CD4-positive, alpha-beta T cell (primary cell): Measurements from ENCODE around the gene ZBTB11. TPM values are rescaled to one million over a fixed set of nuclear protein-coding genes. Genes with fewer than 3 reads are reported as not detected.

Experiments
- ATAC-seq: fragments of 200-7000 bp; cut with Tn5 transposase; one replicate; pipeline ENCODE4 v1.10.0; 2022; ENCODE audit warnings: mild to moderate bottlenecking; ENCODE audit not compliant: poor library complexity
- CTCF ChIA-PET: fragments of 350-600 bp; sonication (Branson Sonifier 250); formaldehyde crosslinking; loops from one replicate; lab custom pipeline; 2021; ENCODE audit warnings: antibody characterized with exemption, inconsistent platforms; lab: Charles Lee
- POLR2A ChIA-PET: fragments of 350-600 bp; sonication (Branson Sonifier 250); formaldehyde crosslinking; loops from one replicate; lab custom pipeline; 2021; ENCODE audit warnings: antibody characterized with exemption, inconsistent platforms; lab: Charles Lee
- DNase-seq, 14 experiments: peaks; one replicate each; pipeline ENCODE4 v3.0.0-alpha.2; 2013 to 2020; ENCODE audit warnings: mixed read lengths in 2 of 14
- H3K27ac ChIP-seq, 2 donors: one replicate each; pipeline versions ENCODE4 v1.5.1 to v1.7.0; 2013; ENCODE audit warnings: low read length in 2 of 2, low read depth in 1 of 2, mild to moderate bottlenecking in 1 of 2
- H3K27me3 ChIP-seq, 2 experiments: 1 replicate in 1 of 2; 2 replicates in 1 of 2; pipeline versions ENCODE4 v1.6.1 to v1.7.0; 2013; ENCODE audit warnings: low read length in 2 of 2, control low read depth in 1 of 2, mild to moderate bottlenecking in 1 of 2, moderate library complexity in 1 of 2; ENCODE audit not compliant: insufficient read depth in 2 of 2, control insufficient read depth in 1 of 2
- H3K36me3 ChIP-seq: one replicate; pipeline ENCODE4 v1.6.1; 2013; ENCODE audit warnings: low read length, control low read depth; ENCODE audit not compliant: insufficient read depth
- H3K4me1 ChIP-seq: one replicate; pipeline ENCODE4 v1.6.1; 2013; ENCODE audit warnings: low read length, control low read depth; ENCODE audit not compliant: insufficient read depth
- H3K4me3 ChIP-seq: one replicate; pipeline ENCODE4 v1.5.1; 2013; ENCODE audit warnings: mild to moderate bottlenecking, low read length, moderate library complexity
- H3K9me3 ChIP-seq, 2 experiments: 1 replicate in 1 of 2; 2 replicates in 1 of 2; pipeline versions ENCODE4 v1.6.1 to v1.7.0; 2013; ENCODE audit warnings: low read length in 2 of 2, mild to moderate bottlenecking in 2 of 2, control low read depth in 1 of 2, moderate library complexity in 1 of 2; ENCODE audit not compliant: control insufficient read depth in 1 of 2, insufficient read depth in 1 of 2
- H3K27ac Mint-ChIP-seq: one replicate; pipeline ENCODE4 v1.8.0; 2020; ENCODE audit warnings: mixed read lengths
- H3K27me3 Mint-ChIP-seq: one replicate; pipeline ENCODE4 v1.8.0; 2021; ENCODE audit warnings: mixed read lengths
- H3K36me3 Mint-ChIP-seq: one replicate; pipeline ENCODE4 v1.8.0; 2021; ENCODE audit warnings: low read depth, mixed read lengths
- H3K4me1 Mint-ChIP-seq: one replicate; pipeline ENCODE4 v1.8.0; 2021; ENCODE audit warnings: low read depth, mixed read lengths
- H3K4me3 Mint-ChIP-seq: one replicate; pipeline ENCODE4 v1.8.0; 2020; ENCODE audit warnings: mild to moderate bottlenecking, mixed read lengths
- H3K9me3 Mint-ChIP-seq: one replicate; pipeline ENCODE4 v1.8.0; 2020; ENCODE audit warnings: mixed read lengths
- CTCF ChIP-seq: fragments of 200-600 bp; IDR thresholded peaks from one replicate; pipeline ENCODE4 v1.8.0; 2022; ENCODE audit warnings: antibody characterized with exemption, mild to moderate bottlenecking
- intact Hi-C, 2 experiments: fragments of 100-400 bp; cut with DNase I in 1 of 2; cut with micrococcal nuclease in 1 of 2; formaldehyde crosslinking; loops; one replicate each; pipeline versions ENCODE4 v1.15.1 to v1.9.0; 2023 to 2025; cut with DNase I, micrococcal nuclease
- total RNA-seq, 174 experiments: library from RNA in 2 of 174; stranded (reverse) in 2 of 174; gene quantifications; one replicate each; pipeline ENCODE4 v1.2.3 and lab custom pipeline; 2021 to 2026

The ZBTB11 gene
- total RNA-seq, 2 experiments from 2014 or later = 73.5 to 76.6 TPM

GRCh38 chr3:101725194-101725889, 48.4 kb upstream of the ZBTB11 start:
- TF ChIP-seq CTCF = no peak
- Mint-ChIP-seq H3K4me3 (peak overlapping the region; percentile 97), H3K36me3 (peaks cover 50% of the 10 kb centered on the region), H3K4me1 (peaks cover 42% of the 10 kb centered on the region), H3K27ac (peak overlapping the region; percentile 89), H3K9me3 (no peaks in the 10 kb centered on the region), H3K27me3 (no peaks in the 10 kb centered on the region)
- H3K4me3 ChIP-seq = peak overlapping the region; percentile 99
- ChIA-PET CTCF (interaction anchor here (0.7 to 1.4 kb wide), 3 partner anchors 49 to 84 kb away, joined by 3 to 6 read pairs (median 3); partner anchors contain the start of gene ZBTB11), POLR2A (interaction anchor here (0.5 to 2.8 kb wide), 20 partner anchors 7 to 212 kb away, joined by 3 to 51 read pairs (median 6); partner anchors contain the start of genes NFKBIZ, NXPE3, PCNP and RPL24)
- peaks cover 41% of the 10 kb centered on the region for H3K4me1 ChIP-seq
- H3K27ac ChIP-seq = peak overlapping the region; percentile 75 to 81
- DNase-seq (peak in 13 of 14 experiments; percentile 8 to 55 (median 23)), ATAC-seq (peak; percentile 11)
- no peaks in the 10 kb centered on the region for H3K9me3 ChIP-seq
- no peaks in the 10 kb centered on the region for H3K27me3 ChIP-seq
- H3K36me3 ChIP-seq = peaks cover 26% of the 10 kb centered on the region
- intact Hi-C loops = loop anchor here (2.0 to 5.0 kb wide), 4 partner anchors 31 to 1328 kb away; partner anchors contain the start of genes NXPE3 (in 1 of the 2) and ZBTB11 (in 1 of the 2)

GRCh38 chr3:101724329-101725193, 47.6 kb upstream of the ZBTB11 start, which contains the start of gene CEP97:
TSS of gene CEP97 (plus strand) at chr3:101724614. CDS start at chr3:101724677, 63 bp downstream.
- H3K27me3 Mint-ChIP-seq = no peaks in the 10 kb centered on the region
- H3K9me3 Mint-ChIP-seq = no peaks in the 10 kb centered on the region
- peak; percentile 75 to 92 (median 80) for DNase-seq
- H3K36me3 Mint-ChIP-seq = peaks cover 43% of the 10 kb centered on the region
- ChIA-PET CTCF (interaction anchor here (0.6 to 1.4 kb wide), 6 partner anchors 46 to 163 kb away, joined by 3 to 6 read pairs (median 4); partner anchors contain the start of genes NXPE3, TRMT10C and ZBTB11), POLR2A (interaction anchor here (0.6 to 2.8 kb wide), 26 partner anchors 8 to 455 kb away, joined by 3 to 51 read pairs (median 5); partner anchors contain the start of genes NFKBIZ, NXPE3, PCNP and RPL24)
- no peak for TF ChIP-seq CTCF
- intact Hi-C loops = loop anchor here (2.0 to 5.0 kb wide), 5 partner anchors 30 to 1327 kb away; partner anchors contain the start of genes NXPE3 (in 1 of the 2), RPL24 (in 1 of the 2) and ZBTB11 (in 1 of the 2)
- H3K36me3 ChIP-seq = peaks cover 20% of the 10 kb centered on the region
- H3K27me3 ChIP-seq = no peaks in the 10 kb centered on the region
- ATAC-seq = peak; percentile 94
- H3K27ac Mint-ChIP-seq = peak within 1 kb of the TSS; percentile 89
- H3K27ac ChIP-seq = peak within 1 kb of the TSS; percentile 75 to 81
- peaks cover 46% of the 10 kb centered on the region for H3K4me1 Mint-ChIP-seq
- H3K9me3 ChIP-seq = no peaks in the 10 kb centered on the region
- H3K4me3 Mint-ChIP-seq = peak within 1 kb of the TSS; percentile 97
- peaks cover 42% of the 10 kb centered on the region for H3K4me1 ChIP-seq
- peak within 1 kb of the TSS; percentile 99 for H3K4me3 ChIP-seq
